Measurements from ENCODE around the gene TPCN2. TPM values are rescaled to one million over a fixed set of nuclear protein-coding genes. Genes with fewer than 3 reads are reported as not detected.

TPCN2 gene
- polyA plus RNA-seq, 3 donors, result 29.3 to 52.8 (median 31.5) TPM

GRCh38 chr11:69055212-69055586 lies 6.5 kb downstream of the TPCN2 start:
- Mint-ChIP-seq H3K9me3 (peaks cover 0 to 2% (median 0%) of the 10 kb centered on the region in 7 donors), H3K27ac (peak overlapping the region in 5 of 7 donors; percentile 58 to 79 (median 71)), H3K27me3 (ENCODE audit: low read depth in 3 of 3) (no peaks in the 10 kb centered on the region), H3K4me3 (no peak overlapping the region), H3K36me3 (peaks cover 58 to 79% of the 10 kb centered on the region in 2 donors), H3K4me1 (peaks cover 48% of the 10 kb centered on the region)
- intact Hi-C loops (cut with micrococcal nuclease), result no loop called here
- H3K36me3 ChIP-seq (replicated peaks in 1 of 2; ENCODE audit: control insufficient read depth in 1 of 2, insufficient read depth in 2 of 2, low read length in 2 of 2), result peaks cover 57 to 75% of the 10 kb centered on the region in 2 donors
- H3K27me3 ChIP-seq (ENCODE audit: control insufficient read depth in 2 of 2, insufficient read depth in 2 of 2, low read length in 2 of 2), result no peaks in the 10 kb centered on the region
- DNase-seq, result no peak
- 95% methylated on average over 19 of the region's 21 CpGs for WGBS (ENCODE audit: insufficient coverage)
- H3K9ac ChIP-seq (ENCODE audit: insufficient read depth, low read length, poor library complexity, severe bottlenecking), result no peak overlapping the region
- no peak overlapping the region for H2AFZ ChIP-seq (ENCODE audit: insufficient read depth, low read depth, low read length, poor library complexity, severe bottlenecking)
- H4K20me1 ChIP-seq (ENCODE audit: insufficient read depth, low read length), result peaks cover 98% of the 10 kb centered on the region
- H3K4me3 ChIP-seq (replicated peaks in 1 of 3; ENCODE audit: low read depth in 2 of 3, low read length in 3 of 3), result peak overlapping the region in 1 of 3 experiments; percentile 41
- H3K9me3 ChIP-seq (replicated peaks in 1 of 2; ENCODE audit: control insufficient read depth in 1 of 2, insufficient read depth in 1 of 2, low read length in 2 of 2), result no peaks in the 10 kb centered on the region
- H3K4me1 ChIP-seq (ENCODE audit: control insufficient read depth in 1 of 2, insufficient read depth in 2 of 2, low read length in 2 of 2), result peaks cover 43 to 57% of the 10 kb centered on the region in 2 donors
- TF ChIP-seq CTCF (IDR thresholded peaks at IDR 0.05), result no peak
- H3K79me2 ChIP-seq (ENCODE audit: insufficient read depth, low read length), result peaks cover 96% of the 10 kb centered on the region
- peak overlapping the region; percentile 58 to 79 for H3K27ac ChIP-seq (ENCODE audit: low read depth in 1 of 2, low read length in 2 of 2)
- peak overlapping the region; percentile 43 for H3K4me2 ChIP-seq (replicated peaks; ENCODE audit: extremely low read depth, low read length, poor library complexity, severe bottlenecking)

GRCh38 chr11:69055598-69056516 lies 7.1 kb downstream of the TPCN2 start:
- peak; percentile 79 to 93 (median 82) for DNase-seq
- H3K36me3 Mint-ChIP-seq, result peaks cover 63 to 81% of the 10 kb centered on the region in 2 donors

More at GRCh38 chr11:69055598-69056516, 7.1 kb downstream of the TPCN2 start:
- no peak overlapping the region for H2AFZ ChIP-seq (ENCODE audit: insufficient read depth, low read depth, low read length, poor library complexity, severe bottlenecking)
- peaks cover 36 to 51% of the 10 kb centered on the region in 2 donors for H3K4me1 ChIP-seq (ENCODE audit: control insufficient read depth in 1 of 2, insufficient read depth in 2 of 2, low read length in 2 of 2)
- H3K4me3 ChIP-seq (replicated peaks in 1 of 3; ENCODE audit: low read depth in 2 of 3, low read length in 3 of 3), result peak overlapping the region in 1 of 3 experiments; percentile 41
- peaks cover 42% of the 10 kb centered on the region for H3K4me1 Mint-ChIP-seq
- H3K9ac ChIP-seq (ENCODE audit: insufficient read depth, low read length, poor library complexity, severe bottlenecking), result no peak overlapping the region
- peak overlapping the region; percentile 66 to 93 (median 79) for H3K27ac Mint-ChIP-seq
- H3K27ac ChIP-seq (ENCODE audit: low read depth in 1 of 2, low read length in 2 of 2), result peak overlapping the region; percentile 58 to 79
- H3K9me3 ChIP-seq (replicated peaks in 1 of 2; ENCODE audit: control insufficient read depth in 1 of 2, insufficient read depth in 1 of 2, low read length in 2 of 2), result no peaks in the 10 kb centered on the region
- no peak for TF ChIP-seq CTCF (IDR thresholded peaks at IDR 0.05)
- H3K27me3 Mint-ChIP-seq (ENCODE audit: low read depth in 3 of 3), result peaks cover 0 to 2% (median 0%) of the 10 kb centered on the region in 3 donors
- no peak overlapping the region for H3K4me3 Mint-ChIP-seq
- intact Hi-C loops (cut with micrococcal nuclease), result no loop called here
- H4K20me1 ChIP-seq (ENCODE audit: insufficient read depth, low read length), result peaks cover 99% of the 10 kb centered on the region
- peaks cover 96% of the 10 kb centered on the region for H3K79me2 ChIP-seq (ENCODE audit: insufficient read depth, low read length)
- peak overlapping the region; percentile 43 for H3K4me2 ChIP-seq (replicated peaks; ENCODE audit: extremely low read depth, low read length, poor library complexity, severe bottlenecking)
- H3K36me3 ChIP-seq (replicated peaks in 1 of 2; ENCODE audit: control insufficient read depth in 1 of 2, insufficient read depth in 2 of 2, low read length in 2 of 2), result peaks cover 64 to 82% of the 10 kb centered on the region in 2 donors
- WGBS (ENCODE audit: insufficient coverage), result 12% methylated on average over 15 of the region's 22 CpGs
- H3K9me3 Mint-ChIP-seq, result peaks cover 0 to 2% (median 0%) of the 10 kb centered on the region in 7 donors
- H3K27me3 ChIP-seq (ENCODE audit: control insufficient read depth in 2 of 2, insufficient read depth in 2 of 2, low read length in 2 of 2), result no peaks in the 10 kb centered on the region
